Measurements from ENCODE around the gene BCAS4. TPM values are rescaled to one million over a fixed set of nuclear protein-coding genes. Genes with fewer than 3 reads are reported as not detected.

The BCAS4 gene
- total RNA-seq, 1 experiment from 2014 or later = 25.8 TPM

- TF ChIP-seq ARID4B (CRISPR knock-in tag; IDR thresholded peaks at IDR 0.05; ENCODE audit: borderline replicate concordance) (no peak), SMAD4 (CRISPR knock-in tag; IDR thresholded peaks at IDR 0.05) (no peak), EMX1 (CRISPR knock-in tag; IDR thresholded peaks at IDR 0.05) (no peak)
These were observed 35.9 kb upstream of the BCAS4 start (continued) for GRCh38 chr20:50758992-50759391.

DNA sequence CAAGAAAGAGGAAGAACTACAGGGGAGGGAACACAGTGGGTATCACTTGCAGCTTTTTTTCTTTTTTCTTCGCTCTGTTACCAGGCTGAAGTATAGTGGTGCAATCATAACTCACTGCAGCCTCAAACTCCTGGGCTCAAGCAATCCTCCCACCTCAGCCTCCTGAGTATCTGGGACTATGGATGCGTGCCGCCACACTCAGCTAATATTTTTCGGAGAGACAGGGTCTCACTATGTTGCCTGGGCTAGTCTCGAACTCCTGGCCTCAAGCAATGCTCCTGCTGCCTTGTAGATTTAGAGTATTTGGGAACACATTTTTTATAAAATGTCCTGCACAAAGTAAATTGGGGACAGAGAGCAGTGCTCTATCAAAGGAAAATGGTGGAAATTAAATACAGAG lies 35.2 kb upstream of the BCAS4 start:
- no peak for DNase-seq (ENCODE audit: low spot score)
- peaks cover 16% of the 10 kb centered on the region for H3K4me1 Mint-ChIP-seq
- H3K4me3 Mint-ChIP-seq = no peak overlapping the region
- ChIA-PET POLR2A (no interaction called here), CTCF (interaction anchor here (1.1 to 1.8 kb wide), 2 partner anchors 10 to 172 kb away, joined by 3 to 9 read pairs; no protein-coding TSS in a partner anchor)
- ATAC-seq = no peak
- no peaks in the 10 kb centered on the region for H3K27me3 Mint-ChIP-seq (ENCODE audit: low read depth)
- TF ChIP-seq, protein P1, sequence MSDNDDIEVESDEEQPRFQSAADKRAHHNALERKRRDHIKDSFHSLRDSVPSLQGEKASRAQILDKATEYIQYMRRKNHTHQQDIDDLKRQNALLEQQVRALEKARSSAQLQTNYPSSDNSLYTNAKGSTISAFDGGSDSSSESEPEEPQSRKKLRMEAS (CRISPR knock-in tag; IDR thresholded peaks at IDR 0.05) = no peak
- TF ChIP-seq SMAD3 (CRISPR knock-in tag; IDR thresholded peaks at IDR 0.05; ENCODE audit: borderline replicate concordance) = no peak
- no peak for TF ChIP-seq NFATC4 (CRISPR knock-in tag; IDR thresholded peaks at IDR 0.05)
- no peak for TF ChIP-seq NFE2L1 (CRISPR knock-in tag; IDR thresholded peaks at IDR 0.05)
- TF ChIP-seq AR (CRISPR knock-in tag; IDR thresholded peaks at IDR 0.05) = no peak
- no peak for TF ChIP-seq CREB1 (CRISPR knock-in tag; IDR thresholded peaks at IDR 0.05)
- TF ChIP-seq ZNF425 (CRISPR knock-in tag; conservative IDR thresholded peaks at IDR 0.05) = no peak
- TF ChIP-seq ATF1 (CRISPR knock-in tag; IDR thresholded peaks at IDR 0.05) = no peak
- TF ChIP-seq, protein P2, sequence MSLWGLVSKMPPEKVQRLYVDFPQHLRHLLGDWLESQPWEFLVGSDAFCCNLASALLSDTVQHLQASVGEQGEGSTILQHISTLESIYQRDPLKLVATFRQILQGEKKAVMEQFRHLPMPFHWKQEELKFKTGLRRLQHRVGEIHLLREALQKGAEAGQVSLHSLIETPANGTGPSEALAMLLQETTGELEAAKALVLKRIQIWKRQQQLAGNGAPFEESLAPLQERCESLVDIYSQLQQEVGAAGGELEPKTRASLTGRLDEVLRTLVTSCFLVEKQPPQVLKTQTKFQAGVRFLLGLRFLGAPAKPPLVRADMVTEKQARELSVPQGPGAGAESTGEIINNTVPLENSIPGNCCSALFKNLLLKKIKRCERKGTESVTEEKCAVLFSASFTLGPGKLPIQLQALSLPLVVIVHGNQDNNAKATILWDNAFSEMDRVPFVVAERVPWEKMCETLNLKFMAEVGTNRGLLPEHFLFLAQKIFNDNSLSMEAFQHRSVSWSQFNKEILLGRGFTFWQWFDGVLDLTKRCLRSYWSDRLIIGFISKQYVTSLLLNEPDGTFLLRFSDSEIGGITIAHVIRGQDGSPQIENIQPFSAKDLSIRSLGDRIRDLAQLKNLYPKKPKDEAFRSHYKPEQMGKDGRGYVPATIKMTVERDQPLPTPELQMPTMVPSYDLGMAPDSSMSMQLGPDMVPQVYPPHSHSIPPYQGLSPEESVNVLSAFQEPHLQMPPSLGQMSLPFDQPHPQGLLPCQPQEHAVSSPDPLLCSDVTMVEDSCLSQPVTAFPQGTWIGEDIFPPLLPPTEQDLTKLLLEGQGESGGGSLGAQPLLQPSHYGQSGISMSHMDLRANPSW (CRISPR knock-in tag; conservative IDR thresholded peaks at IDR 0.05; ENCODE audit: low read depth) = no peak
- no peaks in the 10 kb centered on the region for H3K36me3 Mint-ChIP-seq
- H3K27ac Mint-ChIP-seq = no peak overlapping the region
- no peaks in the 10 kb centered on the region for H3K9me3 Mint-ChIP-seq
